Activated naive CD8-positive, alpha-beta T cell treated with anti-CD3 and anti-CD28 coated beads, Interleukin-2, amount 10 ng/mL, durations not matched to agents 7 days and 5 days (primary cell): Measurements from ENCODE around the gene EPAS1. TPM values are rescaled to one million over a fixed set of nuclear protein-coding genes. Genes with fewer than 3 reads are reported as not detected.

Experiments used
- ATAC-seq: fragments of 150-1000 bp; cut with Tn5 transposase; one replicate; pipeline ENCODE4 v1.10.0; 2021; ENCODE audit warnings: low read depth, moderate library complexity
- POLR2A ChIA-PET: fragments of 350-600 bp; sonication (Branson Sonifier 250); formaldehyde crosslinking; loops from one replicate; lab custom pipeline; 2021; ENCODE audit warnings: antibody characterized with exemption; lab: Charles Lee
- DNase-seq: peaks from one replicate; pipeline ENCODE4 v3.0.0; 2021
- H3K27ac Mint-ChIP-seq: one replicate; pipeline ENCODE4 v1.8.0; 2022; ENCODE audit warnings: mild to moderate bottlenecking, mixed read lengths
- H3K27me3 Mint-ChIP-seq: one replicate; pipeline ENCODE4 v1.8.0; 2022; ENCODE audit warnings: mild to moderate bottlenecking, moderate library complexity, mixed read lengths
- H3K36me3 Mint-ChIP-seq: one replicate; pipeline ENCODE4 v1.8.0; 2021; ENCODE audit warnings: mild to moderate bottlenecking, mixed read lengths
- H3K4me1 Mint-ChIP-seq: one replicate; pipeline ENCODE4 v1.8.0; 2021; ENCODE audit warnings: mixed read lengths
- H3K4me3 Mint-ChIP-seq: one replicate; pipeline ENCODE4 v1.8.0; 2022; ENCODE audit warnings: mild to moderate bottlenecking, moderate library complexity, mixed read lengths
- H3K9me3 Mint-ChIP-seq: one replicate; pipeline ENCODE4 v1.8.0; 2021; ENCODE audit warnings: mixed read lengths
- total RNA-seq, 2 experiments: library from RNA; stranded (reverse); gene quantifications; one replicate each; pipeline ENCODE4 v1.2.3, GENCODE V29; 2021

The EPAS1 gene
- total RNA-seq, 2 experiments from 2014 or later, result 11.7 to 13.1 TPM

GRCh38 chr2:46335391-46336282 is 38.4 kb downstream of the EPAS1 start:
- no peak for ATAC-seq
- Mint-ChIP-seq H3K27me3 (peaks cover 10% of the 10 kb centered on the region), H3K4me3 (no peak overlapping the region), H3K36me3 (no peaks in the 10 kb centered on the region), H3K27ac (no peak overlapping the region), H3K9me3 (no peaks in the 10 kb centered on the region), H3K4me1 (peaks cover 18% of the 10 kb centered on the region)
- POLR2A ChIA-PET, result no interaction called here
- DNase-seq, result no peak

DNA sequence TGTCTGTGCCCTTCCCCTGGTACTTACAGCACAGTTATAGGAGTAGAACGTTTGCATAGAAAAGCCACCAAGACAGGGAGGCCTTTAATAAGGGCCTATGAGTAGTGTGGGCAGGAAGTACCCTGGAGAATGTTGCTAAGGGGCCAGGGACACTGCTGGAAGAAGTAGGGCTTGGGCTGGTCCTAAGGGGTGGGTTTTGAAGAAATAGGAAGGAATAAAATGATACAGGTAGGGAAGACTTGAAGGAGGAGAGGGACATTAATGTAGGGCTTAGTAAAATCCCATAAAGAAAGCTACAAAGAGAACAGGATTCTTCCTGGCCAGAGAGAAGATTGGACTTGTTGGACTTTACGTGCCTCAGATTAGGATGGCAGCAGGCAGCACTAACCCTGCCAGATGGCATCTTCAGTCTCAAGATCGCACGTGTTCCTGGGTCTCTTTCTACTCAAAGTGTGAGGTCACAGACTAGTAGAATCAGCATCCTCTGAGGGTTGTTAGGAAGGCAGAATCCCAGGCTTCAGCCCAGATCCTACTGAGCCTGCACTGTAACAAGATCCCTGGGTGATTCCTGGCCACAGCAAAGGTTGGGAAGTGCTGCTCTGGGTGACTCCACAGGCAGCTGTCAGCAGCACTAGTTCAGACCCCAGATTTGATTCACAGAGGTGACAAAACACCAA is 39.2 kb downstream of the EPAS1 start:
- Mint-ChIP-seq H3K9me3 (no peaks in the 10 kb centered on the region), H3K27ac (peak overlapping the region; percentile 22), H3K27me3 (peaks cover 13% of the 10 kb centered on the region), H3K4me1 (peaks cover 21% of the 10 kb centered on the region), H3K36me3 (no peaks in the 10 kb centered on the region), H3K4me3 (no peak overlapping the region)
- POLR2A ChIA-PET, result no interaction called here
- DNase-seq (no peak), ATAC-seq (no peak)

- DNase-seq (no peak), ATAC-seq (peak; percentile 50)
- no peaks in the 10 kb centered on the region for H3K36me3 Mint-ChIP-seq
- POLR2A ChIA-PET, result no interaction called here
- H3K4me1 Mint-ChIP-seq, result peaks cover 21% of the 10 kb centered on the region
- H3K4me3 Mint-ChIP-seq, result no peak overlapping the region
- H3K27me3 Mint-ChIP-seq, result peaks cover 13% of the 10 kb centered on the region
- H3K9me3 Mint-ChIP-seq, result no peaks in the 10 kb centered on the region
- no peak overlapping the region for H3K27ac Mint-ChIP-seq
Observed at GRCh38 chr2:46337208-46337994, 40.2 kb downstream of the EPAS1 start.

DNA sequence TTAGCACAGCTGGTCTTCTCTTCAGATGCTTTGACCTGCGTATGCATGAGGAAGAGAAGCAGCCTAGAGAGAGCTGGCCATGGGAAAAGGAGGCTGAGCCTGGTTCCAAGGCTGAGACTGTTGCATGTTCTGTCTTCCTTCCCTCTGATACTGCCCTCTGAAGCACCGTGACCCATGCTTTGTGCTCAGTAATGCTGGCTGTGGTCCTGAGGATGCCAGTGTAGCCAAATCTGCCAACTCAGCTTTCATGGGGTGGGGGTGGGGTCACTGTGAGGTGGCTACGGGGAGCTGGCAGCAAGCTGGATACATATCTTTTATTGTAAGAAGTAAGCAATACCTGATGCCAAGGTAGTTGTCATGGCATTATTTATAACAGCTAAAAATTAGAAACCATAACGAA is 41.5 kb downstream of the EPAS1 start:
- DNase-seq (no peak), ATAC-seq (no peak)
- no peaks in the 10 kb centered on the region for H3K36me3 Mint-ChIP-seq
- H3K4me3 Mint-ChIP-seq, result no peak overlapping the region
- peaks cover 21% of the 10 kb centered on the region for H3K4me1 Mint-ChIP-seq
- POLR2A ChIA-PET, result interaction anchor here (1.0 kb wide), 1 partner anchor 8 kb away, joined by 3 read pairs; no protein-coding TSS in a partner anchor
- H3K9me3 Mint-ChIP-seq, result no peaks in the 10 kb centered on the region
- no peak overlapping the region for H3K27ac Mint-ChIP-seq
- peaks cover 13% of the 10 kb centered on the region for H3K27me3 Mint-ChIP-seq

GRCh38 chr2:46339200-46339599 is 42.0 kb downstream of the EPAS1 start:
- Mint-ChIP-seq H3K4me3 (no peak overlapping the region), H3K27me3 (peaks cover 17% of the 10 kb centered on the region), H3K27ac (no peak overlapping the region), H3K36me3 (no peaks in the 10 kb centered on the region), H3K4me1 (peaks cover 21% of the 10 kb centered on the region), H3K9me3 (no peaks in the 10 kb centered on the region)
- no peak for DNase-seq
- POLR2A ChIA-PET, result interaction anchor here (1.0 kb wide), 1 partner anchor 9 kb away, joined by 3 read pairs; no protein-coding TSS in a partner anchor
- ATAC-seq, result no peak

- H3K4me1 Mint-ChIP-seq, result peaks cover 16% of the 10 kb centered on the region
- peaks cover 18% of the 10 kb centered on the region for H3K27me3 Mint-ChIP-seq
- H3K27ac Mint-ChIP-seq, result no peak overlapping the region
- POLR2A ChIA-PET, result interaction anchor here (1.0 kb wide), 1 partner anchor 10 kb away, joined by 3 read pairs; no protein-coding TSS in a partner anchor
- peaks cover 2% of the 10 kb centered on the region for H3K36me3 Mint-ChIP-seq
- H3K4me3 Mint-ChIP-seq, result no peak overlapping the region
- no peaks in the 10 kb centered on the region for H3K9me3 Mint-ChIP-seq
- DNase-seq, result no peak
- ATAC-seq, result no peak
Observed at GRCh38 chr2:46339676-46340459, 42.7 kb downstream of the EPAS1 start.

GRCh38 chr2:46340740-46341420 is 43.7 kb downstream of the EPAS1 start:
- Mint-ChIP-seq H3K27ac (no peak overlapping the region), H3K9me3 (no peaks in the 10 kb centered on the region), H3K4me3 (no peak overlapping the region), H3K36me3 (peaks cover 2% of the 10 kb centered on the region), H3K27me3 (peaks cover 18% of the 10 kb centered on the region), H3K4me1 (peaks cover 14% of the 10 kb centered on the region)
- no peak for ATAC-seq
- DNase-seq, result no peak
- POLR2A ChIA-PET, result no interaction called here

DNA sequence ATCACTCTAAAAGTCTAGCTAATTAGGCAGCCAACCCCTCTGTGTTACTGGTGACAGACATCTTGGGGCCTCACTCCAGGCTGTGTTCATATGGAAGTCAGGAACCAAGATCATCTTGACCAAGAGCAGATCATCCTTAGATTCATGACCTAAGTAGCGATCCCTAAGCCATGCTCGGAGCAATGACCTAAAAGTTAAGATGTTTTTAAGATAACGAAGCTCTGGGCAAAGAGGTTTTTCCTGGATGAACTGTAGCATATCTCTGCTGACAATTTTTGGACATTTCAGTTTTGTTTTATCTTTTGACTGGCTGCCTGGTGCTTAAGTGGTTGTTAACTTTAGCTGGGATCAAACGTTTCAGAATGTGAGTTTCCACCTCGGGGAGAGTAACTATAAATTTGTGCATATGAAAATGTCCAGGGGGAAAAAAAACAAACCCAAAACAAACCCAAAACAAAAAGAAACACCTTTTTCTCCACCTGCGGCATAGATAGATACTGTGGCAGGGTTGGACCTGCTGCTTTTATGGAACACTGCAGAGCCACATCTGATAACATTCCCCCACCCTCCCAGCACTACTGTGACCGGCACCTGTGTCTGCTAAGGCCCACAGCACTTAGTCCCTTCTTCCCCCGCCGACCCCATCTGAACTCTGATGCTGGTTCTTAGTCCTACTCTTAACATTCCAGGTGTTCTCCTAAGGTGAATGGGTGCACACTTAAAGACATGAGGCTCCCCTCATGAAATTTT is 45.5 kb downstream of the EPAS1 start:
- peaks cover 4% of the 10 kb centered on the region for H3K36me3 Mint-ChIP-seq
- no peak overlapping the region for H3K27ac Mint-ChIP-seq
- ATAC-seq (no peak), DNase-seq (no peak)
- H3K27me3 Mint-ChIP-seq, result peaks cover 16% of the 10 kb centered on the region
- POLR2A ChIA-PET, result no interaction called here
- peaks cover 15% of the 10 kb centered on the region for H3K4me1 Mint-ChIP-seq
- no peak overlapping the region for H3K4me3 Mint-ChIP-seq
- no peaks in the 10 kb centered on the region for H3K9me3 Mint-ChIP-seq

- Mint-ChIP-seq H3K27me3 (peaks cover 13% of the 10 kb centered on the region), H3K27ac (no peak overlapping the region), H3K36me3 (peaks cover 10% of the 10 kb centered on the region), H3K4me3 (no peak overlapping the region), H3K4me1 (peaks cover 29% of the 10 kb centered on the region), H3K9me3 (no peaks in the 10 kb centered on the region)
- POLR2A ChIA-PET, result no interaction called here
- ATAC-seq (no peak), DNase-seq (no peak)
Observed at GRCh38 chr2:46344706-46345105, 47.5 kb downstream of the EPAS1 start.

DNA sequence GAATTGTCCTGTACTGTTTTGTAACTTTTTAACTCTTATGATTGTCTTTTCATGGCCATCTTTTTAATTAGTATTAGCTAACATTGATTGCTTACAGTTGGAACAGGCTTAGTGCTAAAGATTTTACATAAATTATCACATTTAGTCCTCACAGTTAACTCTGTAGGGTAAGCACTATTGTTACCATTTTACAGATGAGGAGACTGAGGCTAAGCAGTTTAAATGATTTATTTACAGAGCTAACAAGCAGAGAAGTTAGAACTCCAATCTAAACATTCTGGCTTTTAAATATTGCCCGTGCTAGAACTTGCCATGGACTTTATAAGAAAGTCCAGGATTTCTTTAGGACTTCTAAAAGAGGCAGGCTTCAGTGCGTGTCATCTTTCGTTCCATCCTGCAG is 48.6 kb downstream of the EPAS1 start:
- H3K9me3 Mint-ChIP-seq, result no peaks in the 10 kb centered on the region
- DNase-seq (no peak), ATAC-seq (no peak)
- peaks cover 39% of the 10 kb centered on the region for H3K4me1 Mint-ChIP-seq
- H3K27me3 Mint-ChIP-seq, result peaks cover 11% of the 10 kb centered on the region
- no peak overlapping the region for H3K27ac Mint-ChIP-seq
- H3K36me3 Mint-ChIP-seq, result peaks cover 10% of the 10 kb centered on the region
- H3K4me3 Mint-ChIP-seq, result no peak overlapping the region
- POLR2A ChIA-PET, result no interaction called here

DNA sequence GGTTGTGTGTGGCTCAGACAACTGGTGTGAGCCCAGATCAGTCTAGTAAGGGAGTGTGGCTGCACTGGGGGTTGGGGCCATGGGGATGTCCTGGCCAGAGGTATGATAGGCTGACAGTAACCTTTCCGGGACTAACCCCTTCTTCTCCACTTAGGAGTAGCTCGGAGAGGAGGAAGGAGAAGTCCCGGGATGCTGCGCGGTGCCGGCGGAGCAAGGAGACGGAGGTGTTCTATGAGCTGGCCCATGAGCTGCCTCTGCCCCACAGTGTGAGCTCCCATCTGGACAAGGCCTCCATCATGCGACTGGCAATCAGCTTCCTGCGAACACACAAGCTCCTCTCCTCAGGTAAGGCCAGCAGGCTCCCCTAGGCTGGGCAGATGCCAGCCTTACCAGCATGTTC is 49.5 kb downstream of the EPAS1 start:
- no peaks in the 10 kb centered on the region for H3K9me3 Mint-ChIP-seq
- POLR2A ChIA-PET, result interaction anchor here (0.9 kb wide), 1 partner anchor 16 kb away, joined by 3 read pairs; no protein-coding TSS in a partner anchor
- ATAC-seq (no peak), DNase-seq (no peak)
- peaks cover 8% of the 10 kb centered on the region for H3K27me3 Mint-ChIP-seq
- H3K4me1 Mint-ChIP-seq, result peaks cover 46% of the 10 kb centered on the region
- peaks cover 10% of the 10 kb centered on the region for H3K36me3 Mint-ChIP-seq
- H3K27ac Mint-ChIP-seq, result peak overlapping the region; percentile 13
- no peak overlapping the region for H3K4me3 Mint-ChIP-seq
